Kidney (tissue), 14 donors: ENCODE data around the gene SMIM24. TPM values are rescaled to one million over a fixed set of nuclear protein-coding genes. Genes with fewer than 3 reads are reported as not detected.

Experiments used
- DNase-seq, 5 donors: peaks; one replicate each; pipeline ENCODE4 v3.0.0-alpha.2; 2013 to 2020
- FAIRE-seq: peaks from 2 replicates; lab custom pipeline; 2012; peaks lifted over from hg19 to GRCh38; lab: Jason Lieb, UNC
- H3K27ac ChIP-seq, 2 donors: one replicate each; pipeline ENCODE4 v1.7.0; 2013; ENCODE audit warnings: low read depth in 2 of 2, low read length in 2 of 2, inconsistent platforms in 1 of 2
- H3K27me3 ChIP-seq: one replicate; pipeline ENCODE4 v1.7.1; 2013; ENCODE audit warnings: low read length, inconsistent platforms; ENCODE audit not compliant: control insufficient read depth, insufficient read depth
- H3K36me3 ChIP-seq, 3 donors: one replicate each; pipeline versions ENCODE4 v1.7.0 to v1.7.1; 2013; ENCODE audit warnings: low read length in 3 of 3, control low read depth in 1 of 3, inconsistent platforms in 1 of 3; ENCODE audit not compliant: insufficient read depth in 3 of 3, control insufficient read depth in 2 of 3
- H3K4me1 ChIP-seq, 3 donors: one replicate each; pipeline versions ENCODE4 v1.7.0 to v1.7.1; 2013; ENCODE audit warnings: low read length in 3 of 3, inconsistent platforms in 1 of 3, low read depth in 1 of 3; ENCODE audit not compliant: control insufficient read depth in 2 of 3, insufficient read depth in 2 of 3
- H3K4me3 ChIP-seq, 3 donors: one replicate each; pipeline versions ENCODE4 v1.7.0 to v1.8.1; 2013; ENCODE audit warnings: low read length in 3 of 3, control low read depth in 1 of 3, inconsistent platforms in 1 of 3
- H3K9ac ChIP-seq, 3 donors: one replicate each; pipeline versions ENCODE4 v1.7.0 to v1.7.1; 2013; ENCODE audit warnings: low read length in 3 of 3, control low read depth in 1 of 3, inconsistent platforms in 1 of 3
- H3K9me3 ChIP-seq, 3 donors: one replicate each; pipeline versions ENCODE4 v1.7.0 to v1.7.1; 2013; ENCODE audit warnings: low read length in 3 of 3, control low read depth in 1 of 3, inconsistent platforms in 1 of 3; ENCODE audit not compliant: control insufficient read depth in 2 of 3, insufficient read depth in 1 of 3
- intact Hi-C: fragments of 100-400 bp; cut with DNase I; formaldehyde crosslinking; loops from one replicate; pipeline ENCODE4 v1.11.1; 2022
- polyA plus RNA-seq: library from polyadenylated mRNA; stranded (reverse); fragments of 350-450 nt; fragmentation: Illumina TruSeq; extraction: RNeasy Lipid Tissue Mini Kit (QIAGEN cat#74804); gene quantifications from one replicate; pipeline ENCODE4 v1.2.3, GENCODE V29; 2014; ENCODE audit warnings: low read depth, low replicate concordance; ENCODE audit not compliant: insufficient read depth
- total RNA-seq: library from RNA; stranded (reverse); fragmentation: NEBNext Ultra II Directional; extraction: Animal tissue kit (Norgen Biotek cat#: 25700); gene quantifications from one replicate; pipeline ENCODE4 v1.2.1, GENCODE V29; 2021
- TF ChIP-seq, protein P1 (sequence below): IDR thresholded peaks from 3 replicates; pipeline ENCODE4 v1.5.1; 2012; ENCODE audit warnings: mild to moderate bottlenecking, moderate library complexity, borderline replicate concordance; ENCODE audit not compliant: insufficient read depth; ENCODE audit errors: extremely low read depth
- donor health status: control.
- donor health status: control.
- donor health status: control.
- donor health status: control.
- donor health status: control.
- donor health status: DM: yes; HTN: yes; CAD: no.
- donor health status: Normal renal cell carcinoma (clear cell type).

SMIM24 gene
- total and polyA plus RNA-seq, 2 donors from 2014 or later, result 49.8 to 1,108 TPM

DNA sequence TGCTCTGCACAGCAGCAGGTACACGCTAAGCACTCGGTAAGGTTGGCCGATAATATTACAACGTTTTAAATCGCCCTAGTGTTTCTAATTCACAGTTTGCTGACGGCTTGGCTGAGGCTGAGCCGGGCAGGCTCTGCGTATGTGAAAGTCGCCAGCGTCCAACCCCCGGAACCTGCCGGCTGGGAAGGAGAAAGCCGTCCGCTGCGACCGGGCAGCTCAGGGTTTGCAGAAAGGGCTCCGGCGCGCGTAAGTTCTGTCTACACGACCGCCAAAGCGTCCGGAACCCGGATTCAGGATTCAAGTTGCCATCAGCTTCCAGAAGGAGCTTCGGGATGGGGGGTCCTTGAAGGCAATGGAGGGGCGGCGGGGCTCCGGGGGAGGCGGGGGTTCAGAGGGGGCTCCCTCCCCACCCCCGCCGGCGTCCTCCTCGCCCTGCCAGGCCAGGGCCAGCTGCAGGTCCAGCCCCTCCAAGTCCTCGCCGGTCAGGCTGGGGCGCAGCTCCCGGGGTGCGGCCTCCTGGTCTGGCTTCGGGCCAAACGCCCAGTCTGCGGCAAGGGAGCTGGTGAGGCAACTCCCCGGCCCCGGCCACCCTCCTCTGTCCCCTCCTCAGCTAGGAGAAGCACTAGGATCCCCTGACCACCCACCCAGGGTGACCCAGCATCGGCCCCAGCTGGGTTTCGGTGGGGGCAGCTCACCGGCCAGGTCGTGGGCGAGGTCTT, 2.3 kb upstream of the SMIM24 start:
- TF ChIP-seq, protein P1, sequence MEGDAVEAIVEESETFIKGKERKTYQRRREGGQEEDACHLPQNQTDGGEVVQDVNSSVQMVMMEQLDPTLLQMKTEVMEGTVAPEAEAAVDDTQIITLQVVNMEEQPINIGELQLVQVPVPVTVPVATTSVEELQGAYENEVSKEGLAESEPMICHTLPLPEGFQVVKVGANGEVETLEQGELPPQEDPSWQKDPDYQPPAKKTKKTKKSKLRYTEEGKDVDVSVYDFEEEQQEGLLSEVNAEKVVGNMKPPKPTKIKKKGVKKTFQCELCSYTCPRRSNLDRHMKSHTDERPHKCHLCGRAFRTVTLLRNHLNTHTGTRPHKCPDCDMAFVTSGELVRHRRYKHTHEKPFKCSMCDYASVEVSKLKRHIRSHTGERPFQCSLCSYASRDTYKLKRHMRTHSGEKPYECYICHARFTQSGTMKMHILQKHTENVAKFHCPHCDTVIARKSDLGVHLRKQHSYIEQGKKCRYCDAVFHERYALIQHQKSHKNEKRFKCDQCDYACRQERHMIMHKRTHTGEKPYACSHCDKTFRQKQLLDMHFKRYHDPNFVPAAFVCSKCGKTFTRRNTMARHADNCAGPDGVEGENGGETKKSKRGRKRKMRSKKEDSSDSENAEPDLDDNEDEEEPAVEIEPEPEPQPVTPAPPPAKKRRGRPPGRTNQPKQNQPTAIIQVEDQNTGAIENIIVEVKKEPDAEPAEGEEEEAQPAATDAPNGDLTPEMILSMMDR, result no peak
- no peaks in the 10 kb centered on the region for H3K27me3 ChIP-seq
- FAIRE-seq (no peak), DNase-seq (no peak)
- peaks cover 0 to 10% (median 0%) of the 10 kb centered on the region in 3 donors for H3K4me1 ChIP-seq
- peak overlapping the region in 1 of 3 donors; percentile 51 for H3K9ac ChIP-seq
- intact Hi-C loops, result no loop called here
- no peaks in the 10 kb centered on the region for H3K9me3 ChIP-seq
- H3K27ac ChIP-seq, result no peak overlapping the region
- H3K4me3 ChIP-seq, result no peak overlapping the region
- H3K36me3 ChIP-seq, result peaks cover 0 to 3% (median 0%) of the 10 kb centered on the region in 3 donors

DNA sequence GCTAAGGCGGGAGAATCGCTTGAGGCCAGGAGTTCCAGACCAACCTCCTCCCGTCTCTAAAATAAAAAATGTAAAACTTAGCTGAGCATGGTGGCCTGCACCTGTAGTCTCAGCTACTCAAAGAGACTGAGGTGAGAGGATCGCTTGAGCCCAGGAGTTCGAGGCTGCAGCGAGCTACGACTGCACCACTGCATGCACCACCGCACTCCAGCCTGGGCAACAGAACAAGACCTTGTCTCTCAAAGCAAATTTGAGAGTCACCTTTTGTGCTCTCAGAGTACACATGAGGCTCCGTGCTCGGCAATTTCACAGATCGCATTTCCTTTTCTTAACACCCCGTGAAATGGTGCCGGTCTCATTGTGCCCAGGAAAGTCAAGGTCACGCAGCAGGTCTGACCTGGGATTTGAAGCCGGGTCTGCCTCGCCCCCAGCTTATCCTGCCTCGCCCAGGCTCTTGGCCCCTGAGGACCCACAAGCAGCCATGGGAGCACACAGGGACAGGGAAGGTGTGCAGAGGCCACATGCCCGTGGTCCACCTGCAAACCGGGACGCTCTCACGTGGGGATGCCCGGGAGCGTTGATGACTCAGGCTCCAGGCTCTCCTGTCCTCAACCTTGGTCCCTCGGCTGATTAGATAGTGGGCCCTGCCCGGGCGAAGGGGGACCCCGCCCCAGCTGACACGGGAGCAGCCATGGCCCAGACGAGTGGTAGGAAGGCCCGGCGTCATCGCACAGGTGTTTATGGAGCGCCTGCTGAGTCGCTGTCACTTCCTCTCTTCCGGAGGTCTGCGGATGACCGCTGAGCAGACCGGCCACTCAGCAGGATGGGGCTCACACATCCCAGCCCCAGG, 1.1 kb upstream of the SMIM24 start:
- no peaks in the 10 kb centered on the region for H3K9me3 ChIP-seq
- H3K36me3 ChIP-seq, result peaks cover 0 to 3% (median 2%) of the 10 kb centered on the region in 3 donors
- H3K9ac ChIP-seq, result no peak overlapping the region
- peaks cover 0 to 10% (median 0%) of the 10 kb centered on the region in 3 donors for H3K4me1 ChIP-seq
- no peaks in the 10 kb centered on the region for H3K27me3 ChIP-seq
- no peak overlapping the region for H3K4me3 ChIP-seq
- DNase-seq (no peak), FAIRE-seq (no peak)
- intact Hi-C loops, result no loop called here
- H3K27ac ChIP-seq, result peak overlapping the region; percentile 48 to 76
- TF ChIP-seq, protein P1, result no peak

DNA sequence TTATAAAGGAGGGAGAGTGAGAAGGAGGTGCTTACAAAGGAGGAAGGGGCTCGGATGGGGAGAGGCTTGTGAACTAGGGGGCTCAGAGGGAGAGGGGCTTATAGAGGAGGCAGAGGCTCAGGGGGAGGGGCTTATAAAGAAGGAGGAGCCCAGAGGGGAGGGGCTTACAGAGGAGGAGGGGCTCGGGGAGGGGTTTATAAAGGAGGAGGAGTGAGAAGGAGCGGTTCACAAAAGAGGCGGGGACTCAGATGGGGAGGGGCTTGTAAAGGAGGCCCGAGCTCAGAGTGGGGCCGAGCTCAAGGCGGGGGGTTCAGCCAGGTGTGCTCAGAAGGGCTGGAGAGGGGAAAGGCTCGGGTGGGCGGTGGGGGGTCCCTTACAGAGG, 500 bp downstream of the SMIM24 start:
- H3K9ac ChIP-seq, result no peak overlapping the region
- peak overlapping the region in 1 of 2 donors; percentile 82 for H3K27ac ChIP-seq
- TF ChIP-seq, protein P1, result no peak
- peak overlapping the region in 2 of 3 donors; percentile 37 to 47 for H3K4me3 ChIP-seq
- H3K27me3 ChIP-seq, result no peaks in the 10 kb centered on the region
- FAIRE-seq (no peak), DNase-seq (peak in 4 of 5 donors; percentile 56 to 78 (median 63))
- H3K36me3 ChIP-seq, result peaks cover 0 to 7% (median 3%) of the 10 kb centered on the region in 3 donors
- no peaks in the 10 kb centered on the region for H3K9me3 ChIP-seq
- intact Hi-C loops, result loop anchor here (10.0 kb wide), 1 partner anchor 155 kb away; no protein-coding TSS in a partner anchor
- H3K4me1 ChIP-seq, result peaks cover 0 to 14% (median 4%) of the 10 kb centered on the region in 3 donors
